Measurements from ENCODE around the gene MC4R.

The MC4R gene

DNA sequence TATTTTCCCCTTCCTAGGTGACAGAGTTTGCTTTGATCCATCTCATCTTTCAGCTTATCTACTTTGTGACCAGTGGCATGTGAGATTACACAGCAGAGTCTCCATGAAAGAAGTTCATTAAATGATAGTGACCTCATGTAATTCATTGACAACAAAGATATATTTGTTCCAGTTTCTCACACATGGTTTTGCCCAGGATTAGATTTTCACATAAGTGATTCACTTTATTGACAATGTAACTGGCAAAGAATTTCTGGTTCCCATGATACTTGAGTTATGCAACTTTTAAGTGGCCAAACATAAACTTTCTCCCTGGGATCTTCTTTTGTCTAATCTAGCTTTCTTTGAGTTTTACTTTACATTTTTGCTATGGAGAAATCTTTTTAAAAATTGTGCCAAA is 50.0 kb downstream of the MC4R start:
- DNase-seq = no peak

Measured in hippocampal formation (tissue), 2 donors.